ENCODE measurements around the gene EOLA1.
"Not testable (repeated sequence)": the region's sequence is repeated elsewhere in the genome, so short reads cannot be mapped to it uniquely, and the experiment has no call there.

GRCh38 chrX:149534926-149535602 is 5.7 kb upstream of the EOLA1 start:
- TF ChIP-seq CTCF, POLR2A, EP300 (IDR thresholded peaks at IDR 0.05): not testable (repeated sequence)

All from upper lobe of left lung (tissue), 4 donors.